ENCODE data around the gene PDIK1L.

- no peak for TF ChIP-seq CTCF (IDR thresholded peaks at IDR 0.05; ENCODE audit: poor library complexity, severe bottlenecking)
- no peak for TF ChIP-seq POLR2AphosphoS5 (IDR thresholded peaks at IDR 0.05)
- TF ChIP-seq RAD21 (conservative IDR thresholded peaks at IDR 0.05): no peak
- TF ChIP-seq EZH2 (IDR thresholded peaks at IDR 0.05; ENCODE audit: borderline replicate concordance, insufficient read depth, low read length, poor library complexity, severe bottlenecking): no peak
Observed at GRCh38 chr1:26082020-26082350, 29.6 kb upstream of the PDIK1L start.
